Fibroblast of lung (primary cell): ENCODE measurements around the gene RPRD1B. TPM values are rescaled to one million over a fixed set of nuclear protein-coding genes. Genes with fewer than 3 reads are reported as not detected.
A peak's percentile ranks its signal among the peaks of the same experiment; 100 is the strongest.

ENCODE experiments used
- DNase-seq, 2 donors: peaks; one replicate each; pipeline versions ENCODE4 v3.0.0 to v3.0.0-alpha.2; 2010; ENCODE audit warnings: low read depth in 2 of 2
- H2AFZ ChIP-seq: 2 replicates; pipeline ENCODE4 v1.5.1; 2012; ENCODE audit warnings: low read length, control low read depth, inconsistent platforms
- H3K27ac ChIP-seq: 2 replicates; pipeline ENCODE4 v1.5.1; 2011; ENCODE audit warnings: low read length, control low read depth; ENCODE audit not compliant: insufficient read depth
- H3K27me3 ChIP-seq: 2 replicates; pipeline ENCODE4 v1.5.1; 2011; ENCODE audit warnings: mild to moderate bottlenecking, low read length; ENCODE audit not compliant: control insufficient read depth, insufficient read depth
- H3K36me3 ChIP-seq: 2 replicates; pipeline ENCODE4 v1.5.1; 2011; ENCODE audit warnings: low read length; ENCODE audit not compliant: control insufficient read depth, insufficient read depth
- H3K4me1 ChIP-seq: 2 replicates; pipeline ENCODE4 v1.5.1; 2011; ENCODE audit warnings: low read length; ENCODE audit not compliant: control insufficient read depth, insufficient read depth; ENCODE audit errors: extremely low read depth
- H3K4me2 ChIP-seq: 2 replicates; pipeline ENCODE4 v1.5.1; 2011; ENCODE audit warnings: low read length, control low read depth; ENCODE audit not compliant: insufficient read depth; ENCODE audit errors: extremely low read depth
- H3K4me3 ChIP-seq, 4 experiments: fragments of 200-600 bp in 1 of 4; sonication (generic) in 1 of 4; replicated peaks in 1 of 4; 2 replicates each; pipeline ENCODE4 v1.5.1; 2011 to 2016; ENCODE audit warnings: low read length in 4 of 4, low read depth in 3 of 4, mild to moderate bottlenecking in 3 of 4, control low read depth in 2 of 4, inconsistent platforms in 1 of 4, mixed read lengths in 1 of 4; ENCODE audit not compliant: insufficient read depth in 1 of 4; ENCODE audit errors: control extremely low read depth in 1 of 4
- H3K79me2 ChIP-seq: 2 replicates; pipeline ENCODE4 v1.5.1; 2012; ENCODE audit warnings: mild to moderate bottlenecking, low read length, inconsistent platforms; ENCODE audit not compliant: control insufficient read depth, insufficient read depth
- H3K9ac ChIP-seq: 2 replicates; pipeline ENCODE4 v1.5.1; 2011; ENCODE audit warnings: mild to moderate bottlenecking, low read length, control low read depth; ENCODE audit not compliant: insufficient read depth
- H3K9me3 ChIP-seq: 2 replicates; pipeline ENCODE4 v1.5.1; 2012; ENCODE audit warnings: low read depth, low read length; ENCODE audit not compliant: control insufficient read depth, insufficient read depth
- H4K20me1 ChIP-seq: 2 replicates; pipeline ENCODE4 v1.5.1; 2011; ENCODE audit warnings: low read length; ENCODE audit not compliant: control insufficient read depth, insufficient read depth; ENCODE audit errors: extremely low read depth
- CTCF ChIP-seq, 2 donors: IDR thresholded peaks in 1 of 2; conservative IDR thresholded peaks in 1 of 2; 1 replicate in 1 of 2; 2 replicates in 1 of 2; pipeline ENCODE4 v1.5.1; 2011 to 2012; ENCODE audit warnings: low read length in 2 of 2, control low read depth in 1 of 2, inconsistent platforms in 1 of 2, low read depth in 1 of 2, mild to moderate bottlenecking in 1 of 2
- EZH2 ChIP-seq: IDR thresholded peaks from 2 replicates; pipeline ENCODE4 v1.5.1; 2012; ENCODE audit warnings: low read length, control low read depth, mild to moderate bottlenecking; ENCODE audit errors: missing control alignments
- polyA plus RNA-seq, 2 donors: library from polyadenylated mRNA; depleted of rRNA in 1 of 2; stranded (reverse) in 1 of 2; unstranded in 1 of 2; fragments of >200 nt; gene quantifications; 2 replicates each; pipeline ENCODE4 v1.2.1, GENCODE V29; 2011 to 2012; ENCODE audit warnings: missing spikeins in 1 of 2
- total RNA-seq: library from RNA; depleted of rRNA; stranded (reverse); fragments of >200 nt; gene quantifications from 2 replicates; pipeline ENCODE4 v1.2.1, GENCODE V29; 2014

RPRD1B gene
- total and polyA plus RNA-seq, 2 donors (not counting 1 experiment from before 2014, with no cell fraction given), result 23.8 to 23.9 TPM

GRCh38 chr20:38125157-38126056, 91.9 kb downstream of the RPRD1B start:
- H3K9me3 ChIP-seq, result no peaks in the 10 kb centered on the region
- H2AFZ ChIP-seq, result no peak overlapping the region

GRCh38 chr20:38126146-38126921, 92.8 kb downstream of the RPRD1B start:
- Histone ChIP-seq H3K79me2 (no peaks in the 10 kb centered on the region), H3K27me3 (no peaks in the 10 kb centered on the region), H3K4me3 (no peak overlapping the region), H3K4me2 (peak overlapping the region; percentile 7), H4K20me1 (no peaks in the 10 kb centered on the region), H3K9me3 (no peaks in the 10 kb centered on the region), H3K9ac (no peak overlapping the region), H3K27ac (peak overlapping the region; percentile 66), H2AFZ (no peak overlapping the region), H3K4me1 (peaks cover 27% of the 10 kb centered on the region), H3K36me3 (peaks cover 1% of the 10 kb centered on the region)
- DNase-seq, result peak in 1 of 2 donors; percentile 32
- TF ChIP-seq CTCF (conservative IDR thresholded peaks at IDR 0.05 in 1 of 2, IDR thresholded peaks at IDR 0.05 in 1 of 2; ENCODE audit: low read depth in 1 of 2, low read length in 2 of 2) (no peak), EZH2 (no peak)

More at GRCh38 chr20:38125157-38126056, 91.9 kb downstream of the RPRD1B start:
- Histone ChIP-seq H3K4me1 (peaks cover 27% of the 10 kb centered on the region), H3K27ac (no peak overlapping the region), H3K4me2 (no peak overlapping the region), H3K4me3 (no peak overlapping the region), H4K20me1 (no peaks in the 10 kb centered on the region), H3K36me3 (peaks cover 1% of the 10 kb centered on the region), H3K79me2 (no peaks in the 10 kb centered on the region), H3K27me3 (no peaks in the 10 kb centered on the region), H3K9ac (no peak overlapping the region)
- TF ChIP-seq CTCF (conservative IDR thresholded peaks at IDR 0.05 in 1 of 2, IDR thresholded peaks at IDR 0.05 in 1 of 2; ENCODE audit: low read depth in 1 of 2, low read length in 2 of 2), result peak; percentile 11 to 42
- no peak for TF ChIP-seq EZH2
- DNase-seq, result peak; percentile 73 to 93
